Activated naive CD8-positive, alpha-beta T cell treated with anti-CD3 and anti-CD28 coated beads for 36 hours (primary cell): ENCODE data around the gene KLF4. TPM values are rescaled to one million over a fixed set of nuclear protein-coding genes. Genes with fewer than 3 reads are reported as not detected.
"Not testable (repeated sequence)": the region's sequence is repeated elsewhere in the genome, so short reads cannot be mapped to it uniquely, and the experiment has no call there.

Experiments
- DNase-seq: peaks from one replicate; pipeline ENCODE4 v3.0.0; 2021
- H3K27ac Mint-ChIP-seq: one replicate; pipeline ENCODE4 v1.8.0; 2022; ENCODE audit warnings: mild to moderate bottlenecking, moderate library complexity, mixed read lengths
- H3K27me3 Mint-ChIP-seq: one replicate; pipeline ENCODE4 v1.8.0; 2022; ENCODE audit warnings: mild to moderate bottlenecking, mixed read lengths
- H3K36me3 Mint-ChIP-seq: one replicate; pipeline ENCODE4 v1.8.0; 2021; ENCODE audit warnings: mild to moderate bottlenecking, mixed read lengths
- H3K4me1 Mint-ChIP-seq: one replicate; pipeline ENCODE4 v1.8.0; 2021; ENCODE audit warnings: mixed read lengths
- H3K4me3 Mint-ChIP-seq: one replicate; pipeline ENCODE4 v1.8.0; 2022; ENCODE audit warnings: mild to moderate bottlenecking, moderate library complexity, mixed read lengths
- H3K9me3 Mint-ChIP-seq: one replicate; pipeline ENCODE4 v1.8.0; 2022; ENCODE audit warnings: mixed read lengths
- total RNA-seq, 2 experiments: library from RNA; stranded (reverse); gene quantifications; one replicate each; pipeline ENCODE4 v1.2.3, GENCODE V29; 2021

The KLF4 gene
- total RNA-seq, 2 experiments from 2014 or later, result 0.50 to 0.62 TPM

GRCh38 chr9:107492381-107492970 is 2.9 kb upstream of the KLF4 start:
- no peak for DNase-seq
- Mint-ChIP-seq H3K9me3 (no peaks in the 10 kb centered on the region), H3K27me3 (peaks cover 62% of the 10 kb centered on the region), H3K27ac (no peak overlapping the region), H3K4me1 (peaks cover 12% of the 10 kb centered on the region), H3K4me3 (no peak overlapping the region), H3K36me3 (no peaks in the 10 kb centered on the region)

GRCh38 chr9:107491081-107492053 is 1.8 kb upstream of the KLF4 start:
- no peak for DNase-seq
- H3K4me3 Mint-ChIP-seq, result no peak overlapping the region
- H3K4me1 Mint-ChIP-seq, result peaks cover 12% of the 10 kb centered on the region

GRCh38 chr9:107490606-107490970 is 1.0 kb upstream of the KLF4 start:
- Mint-ChIP-seq H3K27me3 (peaks cover 77% of the 10 kb centered on the region), H3K4me3 (peak overlapping the region; percentile 60), H3K4me1 (peaks cover 12% of the 10 kb centered on the region)
- H3K9me3 Mint-ChIP-seq, DNase-seq, H3K36me3 Mint-ChIP-seq, H3K27ac Mint-ChIP-seq: not testable (repeated sequence)

More at GRCh38 chr9:107491081-107492053, 1.8 kb upstream of the KLF4 start:
- no peaks in the 10 kb centered on the region for H3K9me3 Mint-ChIP-seq
- H3K36me3 Mint-ChIP-seq, result no peaks in the 10 kb centered on the region
- H3K27me3 Mint-ChIP-seq, result peaks cover 73% of the 10 kb centered on the region
- H3K27ac Mint-ChIP-seq, result no peak overlapping the region

- Mint-ChIP-seq H3K9me3 (no peaks in the 10 kb centered on the region), H3K27ac (no peak overlapping the region), H3K27me3 (peaks cover 71% of the 10 kb centered on the region), H3K4me3 (peak overlapping the region; percentile 58), H3K36me3 (no peaks in the 10 kb centered on the region), H3K4me1 (peaks cover 12% of the 10 kb centered on the region)
- no peak for DNase-seq
Observed at GRCh38 chr9:107489144-107489673, 360 bp downstream of the KLF4 start.

GRCh38 chr9:107488375-107489143 is 1.0 kb downstream of the KLF4 start:
- Mint-ChIP-seq H3K9me3 (no peaks in the 10 kb centered on the region), H3K27me3 (peaks cover 69% of the 10 kb centered on the region), H3K4me3 (peak overlapping the region; percentile 58), H3K27ac (no peak overlapping the region), H3K4me1 (peaks cover 12% of the 10 kb centered on the region), H3K36me3 (no peaks in the 10 kb centered on the region)
- DNase-seq, result peak; percentile 28

GRCh38 chr9:107487521-107488374 is 1.8 kb downstream of the KLF4 start:
- Mint-ChIP-seq H3K27ac (no peak overlapping the region), H3K9me3 (no peaks in the 10 kb centered on the region), H3K4me1 (peaks cover 12% of the 10 kb centered on the region), H3K27me3 (peaks cover 73% of the 10 kb centered on the region), H3K4me3 (no peak overlapping the region), H3K36me3 (no peaks in the 10 kb centered on the region)
- peak; percentile 38 for DNase-seq

GRCh38 chr9:107486674-107487520 is 2.7 kb downstream of the KLF4 start:
- peaks cover 12% of the 10 kb centered on the region for H3K4me1 Mint-ChIP-seq
- DNase-seq, result no peak
- no peaks in the 10 kb centered on the region for H3K36me3 Mint-ChIP-seq
- H3K27ac Mint-ChIP-seq, result no peak overlapping the region
- no peak overlapping the region for H3K4me3 Mint-ChIP-seq
- peaks cover 69% of the 10 kb centered on the region for H3K27me3 Mint-ChIP-seq
- H3K9me3 Mint-ChIP-seq, result no peaks in the 10 kb centered on the region

- no peak for DNase-seq
- Mint-ChIP-seq H3K27me3 (peaks cover 59% of the 10 kb centered on the region), H3K9me3 (no peaks in the 10 kb centered on the region)
Observed at GRCh38 chr9:107485458-107486043, 4.0 kb downstream of the KLF4 start.

GRCh38 chr9:107484117-107484723 is 5.3 kb downstream of the KLF4 start:
- Mint-ChIP-seq H3K27ac (no peak overlapping the region), H3K36me3 (no peaks in the 10 kb centered on the region), H3K27me3 (peaks cover 53% of the 10 kb centered on the region), H3K4me1 (peaks cover 4% of the 10 kb centered on the region), H3K9me3 (no peaks in the 10 kb centered on the region), H3K4me3 (no peak overlapping the region)
- no peak for DNase-seq

More at GRCh38 chr9:107485458-107486043, 4.0 kb downstream of the KLF4 start:
- H3K36me3 Mint-ChIP-seq, result no peaks in the 10 kb centered on the region
- H3K4me1 Mint-ChIP-seq, result peaks cover 7% of the 10 kb centered on the region
- no peak overlapping the region for H3K27ac Mint-ChIP-seq
- H3K4me3 Mint-ChIP-seq, result no peak overlapping the region

GRCh38 chr9:107483666-107484065 is 5.9 kb downstream of the KLF4 start:
- H3K36me3 Mint-ChIP-seq, result no peaks in the 10 kb centered on the region
- H3K9me3 Mint-ChIP-seq, result no peaks in the 10 kb centered on the region
- no peak for DNase-seq
- no peaks in the 10 kb centered on the region for H3K4me1 Mint-ChIP-seq
- peaks cover 50% of the 10 kb centered on the region for H3K27me3 Mint-ChIP-seq
- no peak overlapping the region for H3K4me3 Mint-ChIP-seq
- H3K27ac Mint-ChIP-seq, result no peak overlapping the region

GRCh38 chr9:107481035-107481434 is 8.5 kb downstream of the KLF4 start:
- no peak for DNase-seq
- Mint-ChIP-seq H3K9me3 (no peaks in the 10 kb centered on the region), H3K4me3 (no peak overlapping the region), H3K36me3 (no peaks in the 10 kb centered on the region), H3K27me3 (peaks cover 33% of the 10 kb centered on the region), H3K4me1 (no peaks in the 10 kb centered on the region), H3K27ac (no peak overlapping the region)

GRCh38 chr9:107480386-107480789 is 9.2 kb downstream of the KLF4 start:
- Mint-ChIP-seq H3K36me3 (no peaks in the 10 kb centered on the region), H3K27me3 (peaks cover 27% of the 10 kb centered on the region), H3K27ac (no peak overlapping the region), H3K4me3 (no peak overlapping the region), H3K4me1 (no peaks in the 10 kb centered on the region), H3K9me3 (no peaks in the 10 kb centered on the region)
- no peak for DNase-seq

GRCh38 chr9:107478805-107479204 is 10.8 kb downstream of the KLF4 start:
- Mint-ChIP-seq H3K4me1 (no peaks in the 10 kb centered on the region), H3K36me3 (no peaks in the 10 kb centered on the region), H3K4me3 (no peak overlapping the region), H3K27me3 (peaks cover 23% of the 10 kb centered on the region), H3K27ac (no peak overlapping the region), H3K9me3 (no peaks in the 10 kb centered on the region)
- no peak for DNase-seq
